HepG2 (cell line): Measurements from ENCODE around the gene RING1. TPM values are rescaled to one million over a fixed set of nuclear protein-coding genes. Genes with fewer than 3 reads are reported as not detected.

ENCODE experiments used
- ARNT2 ChIP-seq: sonication (generic); formaldehyde crosslinking; IDR thresholded peaks from 2 replicates; pipeline ENCODE4 v1.8.0; 2022; ENCODE audit warnings: mild to moderate bottlenecking, low read depth, missing genetic modification reagents, moderate library complexity
- ATF7-NPFF ChIP-seq: sonication (generic); formaldehyde crosslinking; IDR thresholded peaks from 2 replicates; pipeline ENCODE4 v1.8.1; 2023; ENCODE audit warnings: mild to moderate bottlenecking, low read depth, missing genetic modification reagents, moderate library complexity
- CEBPG ChIP-seq: IDR thresholded peaks from 2 replicates; pipeline ENCODE4 v1.6.1; 2016
- EED ChIP-seq: sonication (generic); formaldehyde crosslinking; IDR thresholded peaks from 2 replicates; pipeline ENCODE4 v1.5.0; 2020; ENCODE audit warnings: mild to moderate bottlenecking, missing genetic modification reagents
- ERF ChIP-seq: IDR thresholded peaks from 2 replicates; pipeline ENCODE4 v1.6.1; 2018; ENCODE audit warnings: missing biosample characterization, missing genetic modification reagents
- GABPA ChIP-seq, 2 experiments: IDR thresholded peaks; 2 replicates each; pipeline ENCODE4 v1.6.1; 2011 to 2016; ENCODE audit warnings: low read depth in 2 of 2, low read length in 1 of 2, missing biosample characterization in 1 of 2, missing genetic modification characterization in 1 of 2
- KLF6 ChIP-seq: IDR thresholded peaks from 2 replicates; pipeline ENCODE4 v1.8.0; 2016; ENCODE audit warnings: missing biosample characterization, missing genetic modification reagents
- MEIS2 ChIP-seq: sonication (generic); formaldehyde crosslinking; IDR thresholded peaks from 2 replicates; pipeline ENCODE4 v1.9.0; 2021; ENCODE audit warnings: mild to moderate bottlenecking, missing genetic modification reagents
- MIER3 ChIP-seq: IDR thresholded peaks from 2 replicates; pipeline ENCODE4 v1.6.1; 2016; ENCODE audit warnings: missing compliant biosample characterization, borderline replicate concordance
- MNT ChIP-seq: fragments of 450-650 bp; IDR thresholded peaks from 2 replicates; pipeline ENCODE4 v1.6.1; 2016
- MTA3 ChIP-seq: sonication (generic); formaldehyde crosslinking; IDR thresholded peaks from 2 replicates; pipeline ENCODE4 v1.4.0; 2020; ENCODE audit warnings: missing genetic modification reagents
- POGZ ChIP-seq: sonication (generic); formaldehyde crosslinking; IDR thresholded peaks from 2 replicates; pipeline ENCODE4 v1.4.0; 2020; ENCODE audit warnings: mild to moderate bottlenecking, missing genetic modification reagents
- RARG ChIP-seq: sonication (generic); formaldehyde crosslinking; IDR thresholded peaks from 2 replicates; pipeline ENCODE4 v1.4.0; 2020; ENCODE audit warnings: low read depth, mild to moderate bottlenecking, missing genetic modification reagents
- RBM22 ChIP-seq: fragments of 200-400 bp; formaldehyde crosslinking; optimal IDR thresholded peaks from 2 replicates; pipeline ENCODE3; 2017; ENCODE audit warnings: mild to moderate bottlenecking, low read length, moderate library complexity
- RXRB ChIP-seq: IDR thresholded peaks from 2 replicates; pipeline ENCODE4 v1.6.1; 2016; ENCODE audit warnings: borderline replicate concordance, missing genetic modification reagents, missing compliant biosample characterization
- TEAD2 ChIP-seq: sonication (generic); formaldehyde crosslinking; IDR thresholded peaks from 2 replicates; pipeline ENCODE4 v1.9.0; 2021; ENCODE audit warnings: missing genetic modification reagents
- ZNF282 ChIP-seq: fragments of 450-650 bp; IDR thresholded peaks from 2 replicates; pipeline ENCODE4 v1.6.1; 2018; ENCODE audit not compliant: partially characterized antibody
- ZNF382 ChIP-seq: sonication (generic); formaldehyde crosslinking; IDR thresholded peaks from 2 replicates; pipeline ENCODE4 v1.5.0; 2020; ENCODE audit warnings: missing genetic modification reagents, mild to moderate bottlenecking, borderline replicate concordance
- ZNF446 ChIP-seq: sonication (generic); formaldehyde crosslinking; IDR thresholded peaks from 2 replicates; pipeline ENCODE4 v1.5.0; 2020; ENCODE audit warnings: mild to moderate bottlenecking, missing genetic modification reagents
- ZNF747 ChIP-seq: sonication (generic); formaldehyde crosslinking; IDR thresholded peaks from 2 replicates; pipeline ENCODE4 v1.8.1; 2023; ENCODE audit warnings: missing genetic modification reagents, mild to moderate bottlenecking, borderline replicate concordance
- ZNF766 ChIP-seq: sonication (generic); formaldehyde crosslinking; IDR thresholded peaks from 2 replicates; pipeline ENCODE4 v1.5.0; 2020; ENCODE audit warnings: missing genetic modification reagents, borderline replicate concordance
- ZNF841 ChIP-seq: sonication (generic); formaldehyde crosslinking; IDR thresholded peaks from 2 replicates; pipeline ENCODE4 v1.8.1; 2023; ENCODE audit warnings: missing genetic modification reagents, borderline replicate concordance
- ZSCAN12 ChIP-seq: sonication (generic); formaldehyde crosslinking; IDR thresholded peaks from 2 replicates; pipeline ENCODE4 v1.9.0; 2021; ENCODE audit warnings: mild to moderate bottlenecking, missing genetic modification reagents
- polyA plus RNA-seq, 8 experiments: library from polyadenylated mRNA; depleted of rRNA in 3 of 8; stranded (reverse) in 7 of 8; unstranded in 1 of 8; fragments of >200 nt; fragmentation: Illumina TruSeq in 4 of 8; extraction: Trizol in 4 of 8; gene quantifications; 2 replicates each; pipeline versions ENCODE4 v1.2.1 to v1.2.3, GENCODE V29; 2011 to 2016; ENCODE audit warnings: low read depth in 4 of 8, missing spikeins in 1 of 8, mixed read lengths in 1 of 8; ENCODE audit not compliant: insufficient read depth in 1 of 8
- total RNA-seq, 5 experiments: library from RNA; depleted of rRNA; stranded (reverse); fragments of >200 nt; fragmentation: Illumina TruSeq; extraction: Trizol; gene quantifications; 2 replicates each; pipeline ENCODE4 v1.2.3, GENCODE V29; 2016; ENCODE audit warnings: low read depth in 1 of 5
- TF ChIP-seq, protein P1 (sequence below): sonication (generic); formaldehyde crosslinking; IDR thresholded peaks from 2 replicates; pipeline ENCODE4 v1.4.0; 2020; ENCODE audit warnings: mild to moderate bottlenecking, missing genetic modification reagents
- TF ChIP-seq, protein P2 (sequence below): fragments of 450-650 bp; IDR thresholded peaks from 2 replicates; pipeline ENCODE4 v1.6.1; 2017

RING1 gene
- total and polyA plus RNA-seq, 2 of the 13 experiments (the other 11 are each of a cell fraction or from before 2014, with no cell fraction given): 23.9 to 33.6 TPM

DNA sequence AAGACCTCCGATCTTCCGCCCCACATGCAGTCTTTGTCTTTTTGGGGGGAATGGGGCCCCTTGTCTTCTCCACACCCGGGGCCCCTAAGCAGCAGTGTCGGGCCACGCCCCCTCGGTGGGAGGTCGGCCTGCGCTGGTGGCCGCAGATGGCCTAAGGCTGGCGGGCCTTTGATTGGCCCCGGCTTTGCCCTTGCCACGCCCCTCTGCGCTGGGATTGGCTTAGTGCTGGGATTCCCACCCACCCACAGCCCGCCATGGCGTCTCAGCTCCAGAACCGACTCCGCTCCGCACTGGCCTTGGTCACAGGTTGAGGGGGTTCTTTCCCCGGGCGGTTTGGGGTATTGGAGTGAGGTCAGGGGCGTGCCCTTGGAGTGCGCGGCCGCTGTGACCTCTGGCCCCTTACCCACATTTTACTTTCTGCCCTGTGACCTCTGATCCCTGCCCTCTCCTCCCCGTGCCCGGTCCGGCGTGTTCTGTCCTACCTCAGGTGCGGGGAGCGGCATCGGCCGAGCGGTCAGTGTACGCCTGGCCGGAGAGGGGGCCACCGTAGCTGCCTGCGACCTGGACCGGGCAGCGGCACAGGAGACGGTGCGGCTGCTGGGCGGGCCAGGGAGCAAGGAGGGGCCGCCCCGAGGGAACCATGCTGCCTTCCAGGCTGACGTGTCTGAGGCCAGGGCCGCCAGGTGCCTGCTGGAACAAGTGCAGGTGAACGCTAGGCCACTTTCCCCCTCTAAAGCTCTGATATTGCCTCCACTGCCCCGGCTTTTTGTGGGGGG, 3.7 kb upstream of the RING1 start, which contains the start of gene HSD17B8 (continued):
- TF ChIP-seq, protein P1, sequence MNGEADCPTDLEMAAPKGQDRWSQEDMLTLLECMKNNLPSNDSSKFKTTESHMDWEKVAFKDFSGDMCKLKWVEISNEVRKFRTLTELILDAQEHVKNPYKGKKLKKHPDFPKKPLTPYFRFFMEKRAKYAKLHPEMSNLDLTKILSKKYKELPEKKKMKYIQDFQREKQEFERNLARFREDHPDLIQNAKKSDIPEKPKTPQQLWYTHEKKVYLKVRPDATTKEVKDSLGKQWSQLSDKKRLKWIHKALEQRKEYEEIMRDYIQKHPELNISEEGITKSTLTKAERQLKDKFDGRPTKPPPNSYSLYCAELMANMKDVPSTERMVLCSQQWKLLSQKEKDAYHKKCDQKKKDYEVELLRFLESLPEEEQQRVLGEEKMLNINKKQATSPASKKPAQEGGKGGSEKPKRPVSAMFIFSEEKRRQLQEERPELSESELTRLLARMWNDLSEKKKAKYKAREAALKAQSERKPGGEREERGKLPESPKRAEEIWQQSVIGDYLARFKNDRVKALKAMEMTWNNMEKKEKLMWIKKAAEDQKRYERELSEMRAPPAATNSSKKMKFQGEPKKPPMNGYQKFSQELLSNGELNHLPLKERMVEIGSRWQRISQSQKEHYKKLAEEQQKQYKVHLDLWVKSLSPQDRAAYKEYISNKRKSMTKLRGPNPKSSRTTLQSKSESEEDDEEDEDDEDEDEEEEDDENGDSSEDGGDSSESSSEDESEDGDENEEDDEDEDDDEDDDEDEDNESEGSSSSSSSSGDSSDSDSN (CRISPR knock-in tag): peak; percentile 79
- TF ChIP-seq RBM22 (peak; percentile 97), MEIS2 (no peak), ZSCAN12 (CRISPR knock-in tag) (0 out of 2 replicates have a peak, but pooled peaks have one; percentile 71), ZNF282 (no peak), ZNF841 (CRISPR knock-in tag) (no peak), ZNF446 (no peak), ZNF382 (CRISPR knock-in tag) (no peak), ERF (CRISPR knock-in tag) (peak; percentile 53), ARNT2 (CRISPR knock-in tag) (no peak), ZNF766 (CRISPR knock-in tag) (peak; percentile 94), MIER3 (CRISPR knock-in tag) (no peak; the same call in 1 of the 2 replicates), GABPA (IDR thresholded peaks at IDR 0.05; ENCODE audit: low read depth, low read length) (no peak), GABPA (CRISPR knock-in tag; IDR thresholded peaks at IDR 0.05; ENCODE audit: low read depth) (no peak), EED (CRISPR knock-in tag) (peak; percentile 79), CEBPG (CRISPR knock-in tag) (no peak; the same call in 1 of the 2 replicates), KLF6 (CRISPR knock-in tag) (peak; percentile 77), TEAD2 (no peak), RARG (CRISPR knock-in tag) (peak; percentile 88; the same call in 1 of the 2 replicates), RXRB (CRISPR knock-in tag) (no peak; the same call in 1 of the 2 replicates), ZNF747 (CRISPR knock-in tag) (peak; percentile 65; the same call in 1 of the 2 replicates), POGZ (CRISPR knock-in tag) (peak; percentile 76), MNT (no peak), MTA3 (CRISPR knock-in tag) (no peak), ATF7-NPFF (CRISPR knock-in tag) (peak; percentile 66; the same call in 1 of the 2 replicates)
- TF ChIP-seq, protein P2, sequence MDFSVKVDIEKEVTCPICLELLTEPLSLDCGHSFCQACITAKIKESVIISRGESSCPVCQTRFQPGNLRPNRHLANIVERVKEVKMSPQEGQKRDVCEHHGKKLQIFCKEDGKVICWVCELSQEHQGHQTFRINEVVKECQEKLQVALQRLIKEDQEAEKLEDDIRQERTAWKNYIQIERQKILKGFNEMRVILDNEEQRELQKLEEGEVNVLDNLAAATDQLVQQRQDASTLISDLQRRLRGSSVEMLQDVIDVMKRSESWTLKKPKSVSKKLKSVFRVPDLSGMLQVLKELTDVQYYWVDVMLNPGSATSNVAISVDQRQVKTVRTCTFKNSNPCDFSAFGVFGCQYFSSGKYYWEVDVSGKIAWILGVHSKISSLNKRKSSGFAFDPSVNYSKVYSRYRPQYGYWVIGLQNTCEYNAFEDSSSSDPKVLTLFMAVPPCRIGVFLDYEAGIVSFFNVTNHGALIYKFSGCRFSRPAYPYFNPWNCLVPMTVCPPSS: no peak
